GM10266 (cell line): Measurements from ENCODE around the gene FANCC.

Source experiments
- DNase-seq: peaks from one replicate; pipeline ENCODE4 v3.0.0; 2012; ENCODE audit errors: extremely low spot score
- TF ChIP-seq, protein P1 (sequence below): IDR thresholded peaks from 2 replicates; pipeline ENCODE4 v1.5.1; 2012; ENCODE audit warnings: mild to moderate bottlenecking, low read depth; ENCODE audit not compliant: control insufficient read depth, insufficient read depth; ENCODE audit errors: missing control alignments

FANCC gene

DNA sequence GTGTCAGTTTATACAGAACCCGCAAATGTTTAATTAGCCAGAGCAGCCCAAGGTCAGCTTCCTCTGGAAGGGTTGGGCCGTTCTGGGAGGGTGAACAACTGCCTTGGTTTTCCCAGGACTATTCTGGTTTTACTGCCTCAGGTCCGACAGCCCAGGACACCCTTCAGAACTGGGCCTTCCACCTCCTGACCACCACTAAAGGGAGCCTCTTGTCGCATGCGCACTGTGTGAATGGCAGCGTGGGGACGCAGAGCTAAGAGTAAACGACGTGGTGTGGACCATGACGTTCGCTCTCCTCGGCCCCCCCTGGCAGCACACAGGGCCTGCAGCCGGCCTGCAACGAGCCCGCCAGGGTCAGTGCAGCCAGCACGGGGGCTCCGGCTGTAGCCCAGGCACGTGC, 214.9 kb downstream of the FANCC start:
- TF ChIP-seq, protein P1, sequence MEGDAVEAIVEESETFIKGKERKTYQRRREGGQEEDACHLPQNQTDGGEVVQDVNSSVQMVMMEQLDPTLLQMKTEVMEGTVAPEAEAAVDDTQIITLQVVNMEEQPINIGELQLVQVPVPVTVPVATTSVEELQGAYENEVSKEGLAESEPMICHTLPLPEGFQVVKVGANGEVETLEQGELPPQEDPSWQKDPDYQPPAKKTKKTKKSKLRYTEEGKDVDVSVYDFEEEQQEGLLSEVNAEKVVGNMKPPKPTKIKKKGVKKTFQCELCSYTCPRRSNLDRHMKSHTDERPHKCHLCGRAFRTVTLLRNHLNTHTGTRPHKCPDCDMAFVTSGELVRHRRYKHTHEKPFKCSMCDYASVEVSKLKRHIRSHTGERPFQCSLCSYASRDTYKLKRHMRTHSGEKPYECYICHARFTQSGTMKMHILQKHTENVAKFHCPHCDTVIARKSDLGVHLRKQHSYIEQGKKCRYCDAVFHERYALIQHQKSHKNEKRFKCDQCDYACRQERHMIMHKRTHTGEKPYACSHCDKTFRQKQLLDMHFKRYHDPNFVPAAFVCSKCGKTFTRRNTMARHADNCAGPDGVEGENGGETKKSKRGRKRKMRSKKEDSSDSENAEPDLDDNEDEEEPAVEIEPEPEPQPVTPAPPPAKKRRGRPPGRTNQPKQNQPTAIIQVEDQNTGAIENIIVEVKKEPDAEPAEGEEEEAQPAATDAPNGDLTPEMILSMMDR = no peak
- DNase-seq = no peak

DNA sequence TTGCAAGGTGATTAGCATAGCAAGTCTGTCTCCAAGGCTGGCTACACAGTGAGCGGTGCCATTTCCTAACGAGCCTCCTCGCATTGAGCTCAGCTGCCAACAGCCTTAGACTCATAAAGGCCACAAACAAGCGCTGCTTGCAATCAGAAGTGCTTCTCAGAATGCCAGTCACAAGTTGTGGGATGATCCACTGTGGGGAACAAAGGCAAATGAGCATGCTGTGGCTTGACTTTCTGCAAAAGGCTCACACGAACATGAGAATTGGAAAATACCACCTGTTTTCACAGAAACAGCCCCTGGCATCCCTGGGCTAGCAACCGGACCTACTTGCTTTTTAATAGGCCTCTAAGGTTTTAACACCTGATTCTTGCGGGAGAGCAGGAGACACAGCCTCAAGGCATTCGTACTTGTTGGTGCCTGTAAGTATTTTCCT, 215.5 kb downstream of the FANCC start:
- TF ChIP-seq, protein P1 = no peak

DNA sequence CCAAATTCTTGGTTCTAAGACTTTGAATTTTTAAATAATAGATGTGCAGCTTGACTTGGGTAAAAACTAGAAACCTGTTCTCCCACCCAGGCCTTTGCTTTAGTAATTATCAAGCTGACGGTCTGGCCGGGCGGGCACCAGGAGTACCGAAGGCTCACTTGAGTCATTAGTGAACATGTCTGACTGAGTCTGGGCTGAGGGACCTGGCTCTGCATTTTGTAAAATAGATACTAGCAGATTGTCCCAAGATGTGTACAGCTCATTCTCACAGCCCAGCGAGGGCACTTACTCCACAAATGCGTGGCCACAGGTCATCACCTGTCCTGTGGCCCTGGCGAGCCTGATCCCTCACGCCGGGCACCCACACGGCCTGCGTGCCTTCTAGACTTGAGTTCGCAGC, 216.2 kb downstream of the FANCC start:
- TF ChIP-seq, protein P1 = no peak
- DNase-seq = no peak

More for the DNA sequence above, 215.5 kb downstream of the FANCC start:
- no peak for DNase-seq

DNA sequence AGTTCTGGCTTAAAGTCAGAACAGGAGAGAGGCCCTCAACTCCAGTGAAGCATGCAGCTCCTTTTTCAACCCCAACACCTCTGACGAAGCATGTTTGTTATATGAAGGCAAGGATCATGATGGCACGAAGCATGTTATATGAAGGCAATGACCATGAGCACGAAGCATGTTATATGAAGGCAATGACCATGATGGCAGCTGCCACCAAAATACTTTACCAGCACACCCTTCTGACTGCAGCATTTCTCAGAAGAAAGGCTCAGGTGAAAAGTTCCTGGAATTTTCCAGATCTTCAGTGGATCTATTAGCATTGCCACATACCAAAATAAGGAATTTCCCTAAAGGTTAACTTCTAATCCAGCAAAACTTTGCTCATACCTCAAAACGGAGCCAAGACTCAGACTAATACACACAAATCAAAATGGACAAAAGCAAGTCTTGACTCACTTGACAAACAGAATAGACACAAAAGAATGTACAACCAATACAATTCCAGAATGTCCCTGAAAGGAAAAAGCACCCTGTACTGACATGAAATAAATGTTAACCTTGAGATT, 217.4 kb downstream of the FANCC start:
- DNase-seq = no peak
- TF ChIP-seq, protein P1 = no peak

DNA sequence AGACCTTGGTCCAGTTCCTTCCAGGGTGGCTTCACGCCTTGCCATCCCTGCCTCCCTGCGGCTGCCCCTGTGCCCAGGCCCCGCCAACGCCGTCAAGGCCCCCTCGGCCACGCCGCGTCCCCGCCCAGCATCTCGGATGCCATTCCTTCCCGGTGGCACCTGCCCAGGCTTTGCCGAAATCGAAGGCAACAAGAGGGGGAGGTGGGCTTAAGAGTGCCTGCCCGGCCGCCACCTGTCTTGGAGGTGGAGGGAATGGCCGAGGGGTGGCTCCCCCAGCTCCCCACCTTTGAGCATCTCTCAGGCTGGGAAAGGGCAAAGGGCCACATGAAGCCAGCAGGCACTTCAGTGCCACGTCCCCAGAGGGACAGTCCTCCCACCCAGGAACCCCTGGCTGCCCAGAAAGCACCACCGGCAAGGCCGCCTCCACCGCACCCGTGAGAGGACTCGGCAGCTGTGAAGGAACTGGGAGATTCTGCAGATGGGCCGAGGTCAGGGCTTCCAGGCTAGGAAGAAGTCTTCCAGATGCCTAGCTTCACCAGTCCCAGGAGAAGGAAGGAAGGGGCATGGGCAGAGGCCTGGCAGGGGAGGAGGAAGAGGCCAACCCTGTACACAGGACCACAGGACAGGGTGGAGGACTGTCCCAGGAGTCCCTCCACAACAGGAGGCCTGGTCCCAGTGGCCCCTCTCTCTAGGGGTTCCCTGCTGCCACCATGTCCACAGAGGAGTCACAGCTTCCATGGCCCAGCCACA, 218.0 kb downstream of the FANCC start:
- DNase-seq = no peak
- TF ChIP-seq, protein P1 = no peak

DNA sequence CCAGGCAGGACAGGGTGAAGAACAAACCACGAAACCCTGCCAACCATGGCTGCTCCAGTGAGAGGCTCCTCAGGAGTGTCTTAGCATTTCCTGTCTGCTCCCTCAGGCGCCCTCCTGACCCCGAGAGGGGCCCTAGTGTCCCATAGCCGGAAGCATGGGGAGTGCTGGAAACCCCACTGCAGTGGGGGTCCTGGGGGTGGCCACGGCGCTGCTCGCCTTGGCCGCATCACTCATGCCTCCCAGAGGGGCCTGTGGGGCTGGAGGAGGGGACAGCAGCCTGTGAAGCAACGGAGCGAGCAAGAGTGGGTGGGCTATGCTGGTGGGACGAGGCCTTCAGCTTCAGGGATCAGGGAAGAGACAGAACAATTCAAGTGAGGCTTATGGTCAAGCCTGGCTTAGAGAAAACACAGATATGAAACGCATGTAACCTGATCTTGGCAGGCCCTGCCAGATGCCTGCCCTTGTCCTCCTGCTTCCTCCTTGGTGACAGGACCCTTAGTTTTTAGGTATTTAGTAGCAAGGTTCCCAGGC, 219.1 kb downstream of the FANCC start:
- TF ChIP-seq, protein P1 = no peak
- no peak for DNase-seq

DNA sequence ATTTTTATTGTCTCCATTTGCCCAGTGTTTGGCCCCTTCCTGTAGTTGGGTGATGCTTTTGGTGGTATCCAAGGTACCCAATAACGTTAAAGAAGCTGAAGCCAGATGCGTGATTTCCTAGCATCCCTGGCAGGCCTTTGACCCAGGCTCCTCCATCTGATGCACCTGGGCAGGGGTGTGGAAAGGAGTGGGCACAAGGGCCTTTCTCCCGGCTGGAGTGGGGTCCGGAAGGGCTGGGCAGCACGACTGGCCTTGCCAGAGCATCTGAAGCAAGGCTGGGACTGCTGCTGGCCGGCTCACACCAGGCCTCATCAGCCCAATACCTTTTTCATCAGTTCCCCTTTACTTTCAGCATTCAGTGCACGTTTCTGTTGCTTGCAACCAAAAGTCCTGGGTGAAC, 220.2 kb downstream of the FANCC start:
- no peak for DNase-seq
- TF ChIP-seq, protein P1 = no peak
